Measurements from ENCODE around the gene SERPINA4.

Gene SERPINA4

GRCh38 chr14:94586635-94587034 is 25.4 kb downstream of the SERPINA4 start:
- TF ChIP-seq CEBPB (IDR thresholded peaks at IDR 0.05), result no peak
- no peak for TF ChIP-seq NFIC (IDR thresholded peaks at IDR 0.05)
- no peak for TF ChIP-seq CREB1 (IDR thresholded peaks at IDR 0.05; ENCODE audit: low read depth)
- no peak for TF ChIP-seq TAF1 (IDR thresholded peaks at IDR 0.05; ENCODE audit: low read depth)
- TF ChIP-seq RAD21 (IDR thresholded peaks at IDR 0.05; ENCODE audit: low read depth), result no peak
- TF ChIP-seq, protein P1, sequence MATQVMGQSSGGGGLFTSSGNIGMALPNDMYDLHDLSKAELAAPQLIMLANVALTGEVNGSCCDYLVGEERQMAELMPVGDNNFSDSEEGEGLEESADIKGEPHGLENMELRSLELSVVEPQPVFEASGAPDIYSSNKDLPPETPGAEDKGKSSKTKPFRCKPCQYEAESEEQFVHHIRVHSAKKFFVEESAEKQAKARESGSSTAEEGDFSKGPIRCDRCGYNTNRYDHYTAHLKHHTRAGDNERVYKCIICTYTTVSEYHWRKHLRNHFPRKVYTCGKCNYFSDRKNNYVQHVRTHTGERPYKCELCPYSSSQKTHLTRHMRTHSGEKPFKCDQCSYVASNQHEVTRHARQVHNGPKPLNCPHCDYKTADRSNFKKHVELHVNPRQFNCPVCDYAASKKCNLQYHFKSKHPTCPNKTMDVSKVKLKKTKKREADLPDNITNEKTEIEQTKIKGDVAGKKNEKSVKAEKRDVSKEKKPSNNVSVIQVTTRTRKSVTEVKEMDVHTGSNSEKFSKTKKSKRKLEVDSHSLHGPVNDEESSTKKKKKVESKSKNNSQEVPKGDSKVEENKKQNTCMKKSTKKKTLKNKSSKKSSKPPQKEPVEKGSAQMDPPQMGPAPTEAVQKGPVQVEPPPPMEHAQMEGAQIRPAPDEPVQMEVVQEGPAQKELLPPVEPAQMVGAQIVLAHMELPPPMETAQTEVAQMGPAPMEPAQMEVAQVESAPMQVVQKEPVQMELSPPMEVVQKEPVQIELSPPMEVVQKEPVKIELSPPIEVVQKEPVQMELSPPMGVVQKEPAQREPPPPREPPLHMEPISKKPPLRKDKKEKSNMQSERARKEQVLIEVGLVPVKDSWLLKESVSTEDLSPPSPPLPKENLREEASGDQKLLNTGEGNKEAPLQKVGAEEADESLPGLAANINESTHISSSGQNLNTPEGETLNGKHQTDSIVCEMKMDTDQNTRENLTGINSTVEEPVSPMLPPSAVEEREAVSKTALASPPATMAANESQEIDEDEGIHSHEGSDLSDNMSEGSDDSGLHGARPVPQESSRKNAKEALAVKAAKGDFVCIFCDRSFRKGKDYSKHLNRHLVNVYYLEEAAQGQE (IDR thresholded peaks at IDR 0.05; ENCODE audit: low read depth), result no peak
- TF ChIP-seq EGR1 (IDR thresholded peaks at IDR 0.05), result no peak
- no peak for TF ChIP-seq YY1 (IDR thresholded peaks at IDR 0.05; ENCODE audit: low read depth)
- TF ChIP-seq FOXM1 (IDR thresholded peaks at IDR 0.05; ENCODE audit: borderline replicate concordance, low read depth), result no peak
- no peak for TF ChIP-seq TCF12 (IDR thresholded peaks at IDR 0.05; ENCODE audit: low read depth)
- TF ChIP-seq, protein P2, sequence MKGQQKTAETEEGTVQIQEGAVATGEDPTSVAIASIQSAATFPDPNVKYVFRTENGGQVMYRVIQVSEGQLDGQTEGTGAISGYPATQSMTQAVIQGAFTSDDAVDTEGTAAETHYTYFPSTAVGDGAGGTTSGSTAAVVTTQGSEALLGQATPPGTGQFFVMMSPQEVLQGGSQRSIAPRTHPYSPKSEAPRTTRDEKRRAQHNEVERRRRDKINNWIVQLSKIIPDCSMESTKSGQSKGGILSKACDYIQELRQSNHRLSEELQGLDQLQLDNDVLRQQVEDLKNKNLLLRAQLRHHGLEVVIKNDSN (IDR thresholded peaks at IDR 0.05), result no peak
- TF ChIP-seq MAX (IDR thresholded peaks at IDR 0.05), result no peak
- no peak for TF ChIP-seq ZBTB7A (IDR thresholded peaks at IDR 0.05; ENCODE audit: low read depth)

DNA sequence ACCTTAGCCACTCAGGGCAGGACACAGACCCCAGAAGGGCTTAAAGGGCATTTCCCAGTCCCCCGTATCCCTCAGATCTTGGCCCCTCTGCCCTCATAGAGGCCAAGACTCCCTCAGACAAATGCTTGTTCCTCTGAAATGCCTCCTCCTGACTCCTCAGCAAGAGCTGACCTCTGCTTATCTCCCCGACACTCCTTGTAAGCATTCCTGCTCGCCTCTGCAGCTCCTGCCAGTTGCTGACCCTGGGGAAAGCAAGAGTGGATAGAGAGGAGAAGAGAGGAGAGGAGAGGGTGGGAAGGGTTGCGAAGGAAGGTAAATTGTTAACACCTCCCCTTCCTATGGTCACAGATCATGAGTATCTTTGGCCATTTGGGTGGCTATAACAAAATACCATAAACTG is 27.1 kb downstream of the SERPINA4 start:
- TF ChIP-seq, protein P2 (IDR thresholded peaks at IDR 0.05), result no peak
- TF ChIP-seq, protein P1 (IDR thresholded peaks at IDR 0.05; ENCODE audit: low read depth), result no peak
- TF ChIP-seq ZBTB7A (IDR thresholded peaks at IDR 0.05; ENCODE audit: low read depth), result no peak
- TF ChIP-seq CREB1 (IDR thresholded peaks at IDR 0.05; ENCODE audit: low read depth), result no peak
- TF ChIP-seq MAX (IDR thresholded peaks at IDR 0.05), result no peak
- no peak for TF ChIP-seq NFIC (IDR thresholded peaks at IDR 0.05)
- no peak for TF ChIP-seq FOXM1 (IDR thresholded peaks at IDR 0.05; ENCODE audit: borderline replicate concordance, low read depth)
- no peak for TF ChIP-seq CEBPB (IDR thresholded peaks at IDR 0.05)
- no peak for TF ChIP-seq YY1 (IDR thresholded peaks at IDR 0.05; ENCODE audit: low read depth)
- no peak for TF ChIP-seq EGR1 (IDR thresholded peaks at IDR 0.05)

DNA sequence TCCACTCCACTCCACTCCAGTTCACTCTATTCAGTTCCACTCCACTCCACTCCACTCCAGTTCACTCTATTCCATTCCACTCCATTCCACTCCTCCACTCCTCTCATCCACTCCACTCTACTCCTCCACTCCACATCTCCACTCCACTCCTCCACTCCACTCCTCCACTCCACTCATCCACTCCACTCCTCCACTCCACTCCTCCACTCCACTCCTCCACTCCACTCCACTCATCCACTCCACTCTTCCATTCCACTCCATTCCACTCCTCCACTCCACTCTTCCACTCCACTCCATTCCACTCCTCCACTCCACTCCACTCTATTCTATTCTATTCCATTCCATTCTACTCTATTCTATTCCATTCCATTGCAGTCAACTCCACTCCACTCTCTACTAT is 29.8 kb downstream of the SERPINA4 start:
- no peak for TF ChIP-seq RAD21 (IDR thresholded peaks at IDR 0.05; ENCODE audit: low read depth)
- TF ChIP-seq, protein P1 (IDR thresholded peaks at IDR 0.05; ENCODE audit: low read depth), result no peak
- no peak for TF ChIP-seq CREB1 (IDR thresholded peaks at IDR 0.05; ENCODE audit: low read depth)
- TF ChIP-seq TEAD4 (IDR thresholded peaks at IDR 0.05), result no peak
- no peak for TF ChIP-seq TCF12 (IDR thresholded peaks at IDR 0.05; ENCODE audit: low read depth)
- no peak for TF ChIP-seq ZBTB7A (IDR thresholded peaks at IDR 0.05; ENCODE audit: low read depth)
- no peak for TF ChIP-seq TAF1 (IDR thresholded peaks at IDR 0.05; ENCODE audit: low read depth)
- TF ChIP-seq NFIC (IDR thresholded peaks at IDR 0.05), result no peak
- TF ChIP-seq EGR1 (IDR thresholded peaks at IDR 0.05), result no peak
- no peak for TF ChIP-seq EP300 (IDR thresholded peaks at IDR 0.05; ENCODE audit: borderline replicate concordance)
- no peak for TF ChIP-seq MAX (IDR thresholded peaks at IDR 0.05)
- TF ChIP-seq YY1 (IDR thresholded peaks at IDR 0.05; ENCODE audit: low read depth), result no peak
- TF ChIP-seq CEBPB (IDR thresholded peaks at IDR 0.05), result no peak
- TF ChIP-seq, protein P2 (IDR thresholded peaks at IDR 0.05), result no peak
- no peak for TF ChIP-seq FOXM1 (IDR thresholded peaks at IDR 0.05; ENCODE audit: borderline replicate concordance, low read depth)

DNA sequence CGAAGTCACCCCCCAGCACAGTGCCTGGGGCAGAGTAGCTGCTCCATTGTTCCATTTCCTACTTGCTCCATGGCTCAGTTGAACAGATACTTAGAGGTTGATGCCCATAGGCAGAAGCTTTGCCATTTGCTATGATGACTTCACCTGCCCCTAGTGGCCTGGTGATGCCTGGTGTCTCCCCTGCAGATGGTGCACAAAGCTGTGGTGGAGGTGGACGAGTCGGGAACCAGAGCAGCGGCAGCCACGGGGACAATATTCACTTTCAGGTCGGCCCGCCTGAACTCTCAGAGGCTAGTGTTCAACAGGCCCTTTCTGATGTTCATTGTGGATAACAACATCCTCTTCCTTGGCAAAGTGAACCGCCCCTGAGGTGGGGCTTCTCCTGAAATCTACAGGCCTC is 30.6 kb downstream of the SERPINA4 start:
- TF ChIP-seq, protein P2 (IDR thresholded peaks at IDR 0.05), result no peak
- no peak for TF ChIP-seq EGR1 (IDR thresholded peaks at IDR 0.05)
- TF ChIP-seq TCF12 (IDR thresholded peaks at IDR 0.05; ENCODE audit: low read depth), result no peak
- TF ChIP-seq EP300 (IDR thresholded peaks at IDR 0.05; ENCODE audit: borderline replicate concordance), result no peak
- TF ChIP-seq TEAD4 (IDR thresholded peaks at IDR 0.05), result no peak
- TF ChIP-seq CREB1 (IDR thresholded peaks at IDR 0.05; ENCODE audit: low read depth), result no peak
